Spleen (tissue), 7 donors: ENCODE measurements around the gene NKX2-2.

Experiments used
- CTCF ChIP-seq, 11 experiments: fragments of 200-600 bp in 7 of 11; fragments of 450-650 bp in 4 of 11; sonication (generic) in 4 of 11; IDR thresholded peaks in 8 of 11; conservative IDR thresholded peaks in 3 of 11; 1 replicate in 7 of 11; 2 replicates in 4 of 11; pipeline versions ENCODE4 v1.4.0 to v1.8.0; 2016 to 2021; ENCODE audit warnings: antibody characterized with exemption in 11 of 11, inconsistent platforms in 4 of 11, mild to moderate bottlenecking in 1 of 11
- POLR2A ChIP-seq, 3 donors: fragments of 450-650 bp; IDR thresholded peaks; one replicate each; pipeline ENCODE4 v1.5.1; 2017; ENCODE audit warnings: antibody characterized with exemption in 3 of 3, mild to moderate bottlenecking in 1 of 3
- donor health status: DM: no; HTN: no; CAD: no; lungs with moderate emphysema.
- donor health status: DM: no; HTN: no; CAD: no.
- donor health status: DM: no; HTN: no; CAD: no.

- TF ChIP-seq POLR2A (IDR thresholded peaks at IDR 0.05) (no peak), CTCF (IDR thresholded peaks at IDR 0.05 in 8 of 11, conservative IDR thresholded peaks at IDR 0.05 in 3 of 11) (no peak)
Measured at GRCh38 chr20:21522481-21523280, 8.8 kb upstream of the NKX2-2 start.
